SK-N-SH treated with all-trans-retinoic acid at 6 μM for 48 hours (cell line): Measurements from ENCODE around the gene PCSK9.

Source experiments
- ATAC-seq: fragments of 200-7000 bp; cut with Tn5 transposase; 3 replicates; pipeline ENCODE4 v1.9.1; 2020; ENCODE audit warnings: mild to moderate bottlenecking, moderate library complexity
- ARNTL ChIP-seq: fragments of 450-650 bp; formaldehyde crosslinking; IDR thresholded peaks from 2 replicates; pipeline ENCODE4 v1.5.0; 2020; ENCODE audit warnings: low read depth, mild to moderate bottlenecking, moderate library complexity, borderline replicate concordance
- BACH2 ChIP-seq: fragments of 250-450 bp; sonication (Bioruptor Pico); IDR thresholded peaks from 2 replicates; pipeline ENCODE4 v1.9.0; 2021; ENCODE audit warnings: mild to moderate bottlenecking, borderline replicate concordance
- CSDC2 ChIP-seq: fragments of 250-450 bp; sonication (Bioruptor Pico); IDR thresholded peaks from 2 replicates; pipeline ENCODE4 v1.5.0; 2020; ENCODE audit warnings: mild to moderate bottlenecking, moderate library complexity
- ISL1 ChIP-seq: fragments of 250-450 bp; sonication (Bioruptor Pico); IDR thresholded peaks from 2 replicates; pipeline ENCODE4 v2.1.2; 2022; ENCODE audit warnings: mild to moderate bottlenecking, moderate library complexity
- OSR1 ChIP-seq: fragments of 250-450 bp; sonication (Bioruptor Pico); IDR thresholded peaks from 2 replicates; pipeline ENCODE4 v1.8.0; 2022; ENCODE audit warnings: moderate library complexity, mild to moderate bottlenecking, inconsistent platforms
- PPARA ChIP-seq: fragments of 250-450 bp; sonication (Bioruptor Pico); IDR thresholded peaks from 2 replicates; pipeline ENCODE4 v1.5.0; 2020; ENCODE audit warnings: mild to moderate bottlenecking, borderline replicate concordance
- RARB ChIP-seq: fragments of 250-450 bp; sonication (Bioruptor Pico); IDR thresholded peaks from 2 replicates; pipeline ENCODE4 v1.8.0; 2021; ENCODE audit warnings: mild to moderate bottlenecking, moderate library complexity
- SNAI2 ChIP-seq: fragments of 250-450 bp; sonication (Bioruptor Pico); IDR thresholded peaks from 2 replicates; pipeline ENCODE4 v1.5.0; 2020; ENCODE audit warnings: mild to moderate bottlenecking, moderate library complexity
- TCF4 ChIP-seq: fragments of 250-450 bp; sonication (Bioruptor Pico); IDR thresholded peaks from 2 replicates; pipeline ENCODE4 v1.8.0; 2021; ENCODE audit warnings: mild to moderate bottlenecking, moderate library complexity, borderline replicate concordance
- ZC3H10 ChIP-seq: fragments of 250-450 bp; sonication (Bioruptor Pico); IDR thresholded peaks from 2 replicates; pipeline ENCODE4 v1.5.1; 2021; ENCODE audit warnings: mild to moderate bottlenecking, moderate library complexity
- ZFP3 ChIP-seq: fragments of 250-450 bp; sonication (Bioruptor Pico); IDR thresholded peaks from 2 replicates; pipeline ENCODE4 v1.5.0; 2020; ENCODE audit warnings: mild to moderate bottlenecking, moderate library complexity
- ZFP30 ChIP-seq: fragments of 450-650 bp; formaldehyde crosslinking; IDR thresholded peaks from 2 replicates; pipeline ENCODE4 v1.5.0; 2022; ENCODE audit warnings: mild to moderate bottlenecking, moderate library complexity
- ZNF565 ChIP-seq: fragments of 450-650 bp; formaldehyde crosslinking; conservative IDR thresholded peaks from 2 replicates; pipeline ENCODE4 v1.5.0; 2020; ENCODE audit warnings: low read depth, mild to moderate bottlenecking, moderate library complexity
- ZNF70 ChIP-seq: fragments of 450-650 bp; formaldehyde crosslinking; IDR thresholded peaks from 2 replicates; pipeline ENCODE4 v1.5.0; 2020; ENCODE audit warnings: mild to moderate bottlenecking, moderate library complexity
- TF ChIP-seq, protein P1 (sequence below): fragments of 250-450 bp; sonication (Bioruptor Pico); IDR thresholded peaks from 2 replicates; pipeline ENCODE4 v1.5.1; 2020; ENCODE audit warnings: low read depth, mild to moderate bottlenecking, moderate library complexity
- TF ChIP-seq, protein P2 (sequence below): fragments of 250-450 bp; sonication (Bioruptor Pico); IDR thresholded peaks from 2 replicates; pipeline ENCODE4 v1.5.1; 2021; ENCODE audit warnings: mild to moderate bottlenecking, moderate library complexity
- TF ChIP-seq, protein P3 (sequence below): fragments of 250-450 bp; sonication (Bioruptor Pico); IDR thresholded peaks from 2 replicates; pipeline ENCODE4 v1.8.0; 2021; ENCODE audit warnings: low read depth, mild to moderate bottlenecking, moderate library complexity, borderline replicate concordance
- TF ChIP-seq, protein P4 (sequence below): fragments of 250-450 bp; sonication (Bioruptor Pico); IDR thresholded peaks from 2 replicates; pipeline ENCODE4 v1.8.0; 2020; ENCODE audit warnings: mild to moderate bottlenecking, moderate library complexity, borderline replicate concordance

Gene PCSK9

DNA sequence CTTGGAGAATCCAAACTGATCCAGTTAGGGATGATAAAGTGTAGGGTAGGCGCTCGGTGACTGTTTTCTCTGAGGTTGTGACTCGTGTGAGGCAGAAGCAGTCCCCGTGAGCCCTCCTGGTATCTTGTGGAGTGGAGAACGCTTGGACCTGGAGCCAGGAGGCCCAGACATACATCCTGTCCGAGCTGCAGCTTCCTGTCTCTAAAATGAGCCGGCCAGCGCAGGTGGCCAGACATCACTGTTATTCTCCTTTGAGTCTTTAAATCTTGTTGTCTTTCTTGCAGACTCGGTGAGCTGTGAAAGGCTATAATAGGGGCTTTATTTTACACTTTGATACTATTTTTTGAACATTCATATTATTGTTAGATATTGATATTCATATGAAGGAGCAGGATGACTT, 12.3 kb downstream of the PCSK9 start:
- no peak for ATAC-seq
- TF ChIP-seq OSR1 (CRISPR knock-in tag) (no peak), ZC3H10 (CRISPR knock-in tag) (no peak)
- TF ChIP-seq, protein P1, sequence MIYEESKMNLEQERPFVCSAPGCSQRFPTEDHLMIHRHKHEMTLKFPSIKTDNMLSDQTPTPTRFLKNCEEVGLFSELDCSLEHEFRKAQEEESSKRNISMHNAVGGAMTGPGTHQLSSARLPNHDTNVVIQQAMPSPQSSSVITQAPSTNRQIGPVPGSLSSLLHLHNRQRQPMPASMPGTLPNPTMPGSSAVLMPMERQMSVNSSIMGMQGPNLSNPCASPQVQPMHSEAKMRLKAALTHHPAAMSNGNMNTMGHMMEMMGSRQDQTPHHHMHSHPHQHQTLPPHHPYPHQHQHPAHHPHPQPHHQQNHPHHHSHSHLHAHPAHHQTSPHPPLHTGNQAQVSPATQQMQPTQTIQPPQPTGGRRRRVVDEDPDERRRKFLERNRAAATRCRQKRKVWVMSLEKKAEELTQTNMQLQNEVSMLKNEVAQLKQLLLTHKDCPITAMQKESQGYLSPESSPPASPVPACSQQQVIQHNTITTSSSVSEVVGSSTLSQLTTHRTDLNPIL (CRISPR knock-in tag) = no peak

DNA sequence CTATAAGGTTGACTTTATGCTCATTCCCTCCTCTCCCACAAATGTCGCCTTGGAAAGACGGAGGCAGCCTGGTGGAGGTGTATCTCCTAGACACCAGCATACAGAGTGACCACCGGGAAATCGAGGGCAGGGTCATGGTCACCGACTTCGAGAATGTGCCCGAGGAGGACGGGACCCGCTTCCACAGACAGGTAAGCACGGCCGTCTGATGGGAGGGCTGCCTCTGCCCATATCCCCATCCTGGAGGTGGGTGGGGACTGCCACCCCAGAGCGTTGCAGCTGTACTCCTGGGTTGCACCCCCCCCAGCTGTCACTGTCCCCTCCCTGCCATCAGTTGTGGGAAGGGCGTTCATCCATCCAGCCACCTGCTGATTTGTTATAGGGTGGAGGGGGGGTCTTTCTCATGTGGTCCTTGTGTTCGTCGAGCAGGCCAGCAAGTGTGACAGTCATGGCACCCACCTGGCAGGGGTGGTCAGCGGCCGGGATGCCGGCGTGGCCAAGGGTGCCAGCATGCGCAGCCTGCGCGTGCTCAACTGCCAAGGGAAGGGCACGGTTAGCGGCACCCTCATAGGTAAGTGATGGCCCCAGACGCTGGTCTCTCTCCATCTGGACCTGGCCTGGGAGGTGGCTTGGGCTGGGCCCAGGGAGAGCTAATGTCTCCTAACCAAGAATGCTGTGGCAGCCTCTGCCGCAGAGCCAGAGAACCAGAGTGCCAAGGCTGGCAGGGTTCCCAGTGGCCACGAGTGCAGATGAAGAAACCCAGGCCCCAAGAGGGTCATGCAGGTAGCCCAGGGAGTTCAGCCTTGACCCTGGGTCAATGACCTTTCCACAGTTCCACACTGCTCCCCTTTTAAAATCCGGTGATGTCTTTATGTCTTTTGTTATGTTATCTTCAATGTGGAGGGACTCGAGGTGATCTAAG, 13.1 kb downstream of the PCSK9 start:
- no peak for ATAC-seq
- no peak for TF ChIP-seq ZNF70 (CRISPR knock-in tag)
- TF ChIP-seq RARB (CRISPR knock-in tag) = no peak
- no peak for TF ChIP-seq SNAI2 (CRISPR knock-in tag)
- TF ChIP-seq, protein P2, sequence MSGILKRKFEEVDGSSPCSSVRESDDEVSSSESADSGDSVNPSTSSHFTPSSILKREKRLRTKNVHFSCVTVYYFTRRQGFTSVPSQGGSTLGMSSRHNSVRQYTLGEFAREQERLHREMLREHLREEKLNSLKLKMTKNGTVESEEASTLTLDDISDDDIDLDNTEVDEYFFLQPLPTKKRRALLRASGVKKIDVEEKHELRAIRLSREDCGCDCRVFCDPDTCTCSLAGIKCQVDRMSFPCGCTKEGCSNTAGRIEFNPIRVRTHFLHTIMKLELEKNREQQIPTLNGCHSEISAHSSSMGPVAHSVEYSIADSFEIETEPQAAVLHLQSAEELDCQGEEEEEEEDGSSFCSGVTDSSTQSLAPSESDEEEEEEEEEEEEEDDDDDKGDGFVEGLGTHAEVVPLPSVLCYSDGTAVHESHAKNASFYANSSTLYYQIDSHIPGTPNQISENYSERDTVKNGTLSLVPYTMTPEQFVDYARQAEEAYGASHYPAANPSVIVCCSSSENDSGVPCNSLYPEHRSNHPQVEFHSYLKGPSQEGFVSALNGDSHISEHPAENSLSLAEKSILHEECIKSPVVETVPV = no peak
- TF ChIP-seq ZFP3 (CRISPR knock-in tag) = no peak
- TF ChIP-seq CSDC2 (CRISPR knock-in tag) = no peak
- no peak for TF ChIP-seq ISL1 (CRISPR knock-in tag)
- no peak for TF ChIP-seq PPARA (CRISPR knock-in tag)

DNA sequence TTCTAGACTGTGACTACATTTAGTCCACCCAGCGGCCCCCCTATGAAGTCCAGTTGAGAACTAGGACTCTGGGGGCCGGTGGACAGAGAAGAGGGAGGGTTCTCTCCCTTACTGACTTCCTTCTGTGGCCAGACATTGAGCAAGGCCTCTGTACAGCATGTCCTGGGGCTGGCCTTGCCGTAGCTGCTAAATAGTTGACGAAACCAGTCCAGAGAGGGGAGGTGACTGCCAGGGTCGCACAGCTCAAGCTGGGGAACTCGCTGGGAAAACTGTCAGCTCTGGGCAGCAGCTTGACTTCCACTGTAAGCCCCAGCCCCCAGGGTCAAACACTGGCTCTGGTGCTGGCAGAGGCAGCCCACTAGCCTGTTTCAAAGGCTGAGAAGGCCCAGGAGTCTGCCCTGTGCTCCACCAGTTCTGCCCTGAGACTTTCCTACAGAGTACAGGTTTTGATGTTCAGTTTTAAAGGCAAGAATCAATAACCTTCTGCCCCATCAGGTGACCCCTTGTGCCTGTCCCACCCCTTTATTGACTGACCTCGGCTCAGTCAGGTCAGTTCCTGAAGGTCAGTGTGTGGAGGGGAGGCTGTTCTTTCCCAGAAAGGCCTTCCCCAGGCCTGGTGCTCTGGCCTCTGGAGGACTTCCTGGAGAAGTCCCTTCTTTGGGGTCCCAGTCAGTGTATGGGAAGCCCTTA, 14.1 kb downstream of the PCSK9 start:
- TF ChIP-seq ISL1 (CRISPR knock-in tag) = no peak
- TF ChIP-seq RARB (CRISPR knock-in tag) = no peak
- no peak for TF ChIP-seq PPARA (CRISPR knock-in tag)
- no peak for TF ChIP-seq CSDC2 (CRISPR knock-in tag)
- TF ChIP-seq, protein P2 = no peak
- TF ChIP-seq ARNTL (CRISPR knock-in tag) = no peak
- TF ChIP-seq, protein P1 (CRISPR knock-in tag) = no peak
- no peak for TF ChIP-seq SNAI2 (CRISPR knock-in tag)
- no peak for TF ChIP-seq ZC3H10 (CRISPR knock-in tag)
- TF ChIP-seq BACH2 (CRISPR knock-in tag) = no peak
- no peak for TF ChIP-seq OSR1 (CRISPR knock-in tag)
- TF ChIP-seq, protein P3, sequence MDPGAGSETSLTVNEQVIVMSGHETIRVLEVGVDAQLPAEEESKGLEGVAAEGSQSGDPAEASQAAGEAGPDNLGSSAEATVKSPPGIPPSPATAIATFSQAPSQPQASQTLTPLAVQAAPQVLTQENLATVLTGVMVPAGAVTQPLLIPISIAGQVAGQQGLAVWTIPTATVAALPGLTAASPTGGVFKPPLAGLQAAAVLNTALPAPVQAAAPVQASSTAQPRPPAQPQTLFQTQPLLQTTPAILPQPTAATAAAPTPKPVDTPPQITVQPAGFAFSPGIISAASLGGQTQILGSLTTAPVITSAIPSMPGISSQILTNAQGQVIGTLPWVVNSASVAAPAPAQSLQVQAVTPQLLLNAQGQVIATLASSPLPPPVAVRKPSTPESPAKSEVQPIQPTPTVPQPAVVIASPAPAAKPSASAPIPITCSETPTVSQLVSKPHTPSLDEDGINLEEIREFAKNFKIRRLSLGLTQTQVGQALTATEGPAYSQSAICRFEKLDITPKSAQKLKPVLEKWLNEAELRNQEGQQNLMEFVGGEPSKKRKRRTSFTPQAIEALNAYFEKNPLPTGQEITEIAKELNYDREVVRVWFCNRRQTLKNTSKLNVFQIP = no peak
- TF ChIP-seq TCF4 (CRISPR knock-in tag) = no peak
- no peak for TF ChIP-seq ZFP30 (CRISPR knock-in tag)
- no peak for TF ChIP-seq ZNF565 (CRISPR knock-in tag)
- TF ChIP-seq, protein P4, sequence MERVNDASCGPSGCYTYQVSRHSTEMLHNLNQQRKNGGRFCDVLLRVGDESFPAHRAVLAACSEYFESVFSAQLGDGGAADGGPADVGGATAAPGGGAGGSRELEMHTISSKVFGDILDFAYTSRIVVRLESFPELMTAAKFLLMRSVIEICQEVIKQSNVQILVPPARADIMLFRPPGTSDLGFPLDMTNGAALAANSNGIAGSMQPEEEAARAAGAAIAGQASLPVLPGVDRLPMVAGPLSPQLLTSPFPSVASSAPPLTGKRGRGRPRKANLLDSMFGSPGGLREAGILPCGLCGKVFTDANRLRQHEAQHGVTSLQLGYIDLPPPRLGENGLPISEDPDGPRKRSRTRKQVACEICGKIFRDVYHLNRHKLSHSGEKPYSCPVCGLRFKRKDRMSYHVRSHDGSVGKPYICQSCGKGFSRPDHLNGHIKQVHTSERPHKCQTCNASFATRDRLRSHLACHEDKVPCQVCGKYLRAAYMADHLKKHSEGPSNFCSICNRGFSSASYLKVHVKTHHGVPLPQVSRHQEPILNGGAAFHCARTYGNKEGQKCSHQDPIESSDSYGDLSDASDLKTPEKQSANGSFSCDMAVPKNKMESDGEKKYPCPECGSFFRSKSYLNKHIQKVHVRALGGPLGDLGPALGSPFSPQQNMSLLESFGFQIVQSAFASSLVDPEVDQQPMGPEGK (CRISPR knock-in tag) = no peak
- ATAC-seq = no peak
